ENCODE data around the gene CIPC.

DNA sequence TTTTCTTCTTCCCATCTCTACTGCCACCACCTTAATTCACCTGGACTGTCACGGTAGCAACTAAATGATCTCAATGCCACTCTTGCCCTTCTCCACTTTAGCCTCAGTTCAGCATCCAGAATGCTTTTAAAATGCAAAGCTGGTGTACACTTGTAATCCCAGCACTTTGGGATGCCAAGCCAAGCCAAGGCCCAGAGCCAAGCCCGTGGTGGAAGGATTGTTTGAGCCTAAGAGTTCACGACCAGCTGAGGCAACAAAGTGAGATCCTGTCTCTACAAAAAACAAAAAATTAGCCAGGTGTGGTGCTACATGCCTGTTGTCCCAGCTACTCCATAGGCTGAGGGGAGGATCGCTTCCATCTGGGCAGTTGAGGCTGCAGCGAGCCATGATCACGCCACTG, 5.9 kb downstream of the CIPC start:
- TF ChIP-seq, protein P1, sequence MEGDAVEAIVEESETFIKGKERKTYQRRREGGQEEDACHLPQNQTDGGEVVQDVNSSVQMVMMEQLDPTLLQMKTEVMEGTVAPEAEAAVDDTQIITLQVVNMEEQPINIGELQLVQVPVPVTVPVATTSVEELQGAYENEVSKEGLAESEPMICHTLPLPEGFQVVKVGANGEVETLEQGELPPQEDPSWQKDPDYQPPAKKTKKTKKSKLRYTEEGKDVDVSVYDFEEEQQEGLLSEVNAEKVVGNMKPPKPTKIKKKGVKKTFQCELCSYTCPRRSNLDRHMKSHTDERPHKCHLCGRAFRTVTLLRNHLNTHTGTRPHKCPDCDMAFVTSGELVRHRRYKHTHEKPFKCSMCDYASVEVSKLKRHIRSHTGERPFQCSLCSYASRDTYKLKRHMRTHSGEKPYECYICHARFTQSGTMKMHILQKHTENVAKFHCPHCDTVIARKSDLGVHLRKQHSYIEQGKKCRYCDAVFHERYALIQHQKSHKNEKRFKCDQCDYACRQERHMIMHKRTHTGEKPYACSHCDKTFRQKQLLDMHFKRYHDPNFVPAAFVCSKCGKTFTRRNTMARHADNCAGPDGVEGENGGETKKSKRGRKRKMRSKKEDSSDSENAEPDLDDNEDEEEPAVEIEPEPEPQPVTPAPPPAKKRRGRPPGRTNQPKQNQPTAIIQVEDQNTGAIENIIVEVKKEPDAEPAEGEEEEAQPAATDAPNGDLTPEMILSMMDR (conservative IDR thresholded peaks at IDR 0.05) = no peak
- TF ChIP-seq ZFX (IDR thresholded peaks at IDR 0.05) = no peak

Measured in C4-2B (cell line).